Measurements from ENCODE around the gene PLEKHG1.

Gene PLEKHG1

DNA sequence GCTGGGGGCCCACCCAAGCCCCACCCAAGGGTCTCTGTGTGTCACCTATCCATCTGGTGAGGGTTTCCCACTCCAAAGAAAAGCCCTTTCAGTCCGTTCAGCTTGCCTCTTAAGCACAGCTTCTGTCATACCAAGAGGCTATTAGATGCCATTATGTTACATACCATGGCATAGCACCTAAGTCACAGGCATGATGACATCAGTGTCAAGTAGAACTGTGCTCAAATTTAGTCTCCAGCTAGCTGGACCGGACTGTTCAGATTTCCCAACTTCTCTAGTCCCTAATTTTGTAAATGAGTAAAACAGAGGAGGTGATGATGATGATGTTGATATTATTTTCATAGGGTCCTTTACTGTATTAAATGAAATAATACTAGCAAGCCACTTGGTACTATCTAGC is 19.2 kb upstream of the PLEKHG1 start:
- H3K4me3 ChIP-seq (ENCODE audit: low read length), result no peak overlapping the region
- no peak overlapping the region for H2AFZ ChIP-seq (ENCODE audit: low read depth, low read length)
- no peaks in the 10 kb centered on the region for H3K36me3 ChIP-seq (replicated peaks; ENCODE audit: low read depth, low read length)
- no peaks in the 10 kb centered on the region for H3K9me3 ChIP-seq (ENCODE audit: insufficient read depth, low read length)
- TF ChIP-seq EZH2phosphoT487 (IDR thresholded peaks at IDR 0.05; ENCODE audit: low read depth), result no peak
- TF ChIP-seq, protein P1, sequence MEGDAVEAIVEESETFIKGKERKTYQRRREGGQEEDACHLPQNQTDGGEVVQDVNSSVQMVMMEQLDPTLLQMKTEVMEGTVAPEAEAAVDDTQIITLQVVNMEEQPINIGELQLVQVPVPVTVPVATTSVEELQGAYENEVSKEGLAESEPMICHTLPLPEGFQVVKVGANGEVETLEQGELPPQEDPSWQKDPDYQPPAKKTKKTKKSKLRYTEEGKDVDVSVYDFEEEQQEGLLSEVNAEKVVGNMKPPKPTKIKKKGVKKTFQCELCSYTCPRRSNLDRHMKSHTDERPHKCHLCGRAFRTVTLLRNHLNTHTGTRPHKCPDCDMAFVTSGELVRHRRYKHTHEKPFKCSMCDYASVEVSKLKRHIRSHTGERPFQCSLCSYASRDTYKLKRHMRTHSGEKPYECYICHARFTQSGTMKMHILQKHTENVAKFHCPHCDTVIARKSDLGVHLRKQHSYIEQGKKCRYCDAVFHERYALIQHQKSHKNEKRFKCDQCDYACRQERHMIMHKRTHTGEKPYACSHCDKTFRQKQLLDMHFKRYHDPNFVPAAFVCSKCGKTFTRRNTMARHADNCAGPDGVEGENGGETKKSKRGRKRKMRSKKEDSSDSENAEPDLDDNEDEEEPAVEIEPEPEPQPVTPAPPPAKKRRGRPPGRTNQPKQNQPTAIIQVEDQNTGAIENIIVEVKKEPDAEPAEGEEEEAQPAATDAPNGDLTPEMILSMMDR (IDR thresholded peaks at IDR 0.05; ENCODE audit: low read depth, low read length), result no peak
- H3K9ac ChIP-seq (ENCODE audit: low read length), result no peak overlapping the region
- no peaks in the 10 kb centered on the region for H3K27me3 ChIP-seq (ENCODE audit: low read depth, low read length)
- H3K4me1 ChIP-seq (ENCODE audit: low read length), result peaks cover 9% of the 10 kb centered on the region
- no peaks in the 10 kb centered on the region for H3K79me2 ChIP-seq (ENCODE audit: low read length)
- no peaks in the 10 kb centered on the region for H4K20me1 ChIP-seq (ENCODE audit: insufficient read depth, low read length)
- no peak overlapping the region for H3K4me2 ChIP-seq (ENCODE audit: low read length)
- H3K27ac ChIP-seq (ENCODE audit: low read length), result no peak overlapping the region

DNA sequence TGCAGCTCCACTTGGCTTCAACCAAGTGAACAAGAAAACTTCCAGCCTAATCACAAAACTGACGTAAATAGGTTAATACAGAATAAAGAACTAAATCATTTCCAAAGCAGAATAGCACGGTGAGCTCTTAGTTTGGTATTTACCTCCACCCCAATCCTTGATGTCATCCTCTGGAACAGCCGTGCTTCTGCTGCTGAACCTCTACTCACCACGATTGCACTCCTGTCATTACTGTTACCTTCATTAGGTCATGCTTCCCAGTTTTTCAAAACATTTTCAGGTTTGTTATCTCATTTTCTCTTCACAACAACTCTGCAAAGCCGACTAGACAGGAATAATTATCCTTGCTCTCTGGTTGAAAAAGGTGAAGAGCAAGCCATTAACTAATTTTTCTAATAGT is 15.6 kb upstream of the PLEKHG1 start:
- no peak for TF ChIP-seq EZH2phosphoT487 (IDR thresholded peaks at IDR 0.05; ENCODE audit: low read depth)
- TF ChIP-seq, protein P1 (IDR thresholded peaks at IDR 0.05; ENCODE audit: low read depth, low read length), result no peak
- H3K27ac ChIP-seq (ENCODE audit: low read length), result no peak overlapping the region
- no peak overlapping the region for H3K4me3 ChIP-seq (ENCODE audit: low read length)

DNA sequence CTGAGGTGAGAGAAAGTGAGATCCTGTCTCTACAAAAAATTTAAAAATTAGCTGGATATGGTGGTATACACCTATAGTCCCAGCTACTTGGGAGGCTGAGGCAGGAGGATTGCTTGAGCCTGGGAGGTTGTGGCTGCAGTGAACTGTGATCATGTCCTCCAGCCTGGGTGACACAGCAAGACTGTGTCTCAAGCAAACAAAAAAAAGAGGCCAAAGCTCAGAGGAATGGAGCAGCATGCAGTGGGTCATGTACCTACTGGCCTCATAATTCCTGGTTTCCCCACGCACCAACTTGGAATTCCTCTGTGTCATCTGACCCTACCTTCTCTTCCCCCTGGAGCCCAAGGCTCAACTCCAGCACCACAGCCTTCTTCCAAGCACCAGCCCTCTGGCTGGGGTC is 15.1 kb upstream of the PLEKHG1 start:
- Histone ChIP-seq H3K36me3 (replicated peaks; ENCODE audit: low read depth, low read length) (no peaks in the 10 kb centered on the region), H3K4me1 (ENCODE audit: low read length) (peaks cover 9% of the 10 kb centered on the region), H3K4me2 (ENCODE audit: low read length) (no peak overlapping the region), H3K27ac (ENCODE audit: low read length) (no peak overlapping the region), H3K9me3 (ENCODE audit: insufficient read depth, low read length) (no peaks in the 10 kb centered on the region), H2AFZ (ENCODE audit: low read depth, low read length) (no peak overlapping the region), H4K20me1 (ENCODE audit: insufficient read depth, low read length) (no peaks in the 10 kb centered on the region), H3K4me3 (ENCODE audit: low read length) (no peak overlapping the region), H3K27me3 (ENCODE audit: low read depth, low read length) (no peaks in the 10 kb centered on the region), H3K79me2 (ENCODE audit: low read length) (no peaks in the 10 kb centered on the region), H3K9ac (ENCODE audit: low read length) (no peak overlapping the region)
- TF ChIP-seq, protein P1 (IDR thresholded peaks at IDR 0.05; ENCODE audit: low read depth, low read length), result no peak
- TF ChIP-seq EZH2phosphoT487 (IDR thresholded peaks at IDR 0.05; ENCODE audit: low read depth), result no peak

More for the DNA sequence above, 15.6 kb upstream of the PLEKHG1 start:
- peaks cover 9% of the 10 kb centered on the region for H3K4me1 ChIP-seq (ENCODE audit: low read length)
- H3K27me3 ChIP-seq (ENCODE audit: low read depth, low read length), result no peaks in the 10 kb centered on the region
- no peaks in the 10 kb centered on the region for H3K36me3 ChIP-seq (replicated peaks; ENCODE audit: low read depth, low read length)
- H3K9ac ChIP-seq (ENCODE audit: low read length), result no peak overlapping the region
- no peaks in the 10 kb centered on the region for H3K9me3 ChIP-seq (ENCODE audit: insufficient read depth, low read length)
- H4K20me1 ChIP-seq (ENCODE audit: insufficient read depth, low read length), result no peaks in the 10 kb centered on the region
- no peaks in the 10 kb centered on the region for H3K79me2 ChIP-seq (ENCODE audit: low read length)
- no peak overlapping the region for H3K4me2 ChIP-seq (ENCODE audit: low read length)
- H2AFZ ChIP-seq (ENCODE audit: low read depth, low read length), result no peak overlapping the region

DNA sequence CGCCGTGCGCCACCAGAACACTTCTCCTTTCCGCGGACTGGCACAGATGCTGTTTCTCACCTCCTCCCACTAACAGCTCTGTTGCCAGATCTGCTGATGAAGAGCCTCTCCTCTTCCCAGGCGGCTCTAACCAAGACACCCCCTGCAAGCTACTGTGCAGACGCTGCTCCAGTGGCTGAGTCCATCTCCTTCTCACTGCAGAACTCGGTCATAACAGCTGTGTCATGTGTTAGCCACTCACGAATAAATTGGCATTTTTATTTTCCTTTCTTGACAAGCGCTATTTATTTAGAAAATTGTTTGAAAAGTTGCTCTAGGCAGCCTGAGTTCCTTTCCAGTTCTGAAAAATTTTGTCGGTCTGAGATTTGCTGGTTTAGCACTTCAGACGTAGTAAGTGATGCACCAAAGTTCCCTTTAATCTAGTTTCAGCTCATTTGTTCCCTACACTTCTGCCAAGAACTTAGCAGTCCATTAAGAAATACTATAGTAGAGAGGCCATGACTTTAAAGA is 12.8 kb upstream of the PLEKHG1 start:
- Histone ChIP-seq H3K4me1 (ENCODE audit: low read length) (peaks cover 12% of the 10 kb centered on the region), H3K9me3 (ENCODE audit: insufficient read depth, low read length) (no peaks in the 10 kb centered on the region), H3K36me3 (replicated peaks; ENCODE audit: low read depth, low read length) (no peaks in the 10 kb centered on the region), H2AFZ (ENCODE audit: low read depth, low read length) (no peak overlapping the region), H3K4me2 (ENCODE audit: low read length) (no peak overlapping the region), H3K4me3 (ENCODE audit: low read length) (no peak overlapping the region), H3K9ac (ENCODE audit: low read length) (no peak overlapping the region), H4K20me1 (ENCODE audit: insufficient read depth, low read length) (no peaks in the 10 kb centered on the region), H3K27me3 (ENCODE audit: low read depth, low read length) (no peaks in the 10 kb centered on the region), H3K79me2 (ENCODE audit: low read length) (no peaks in the 10 kb centered on the region), H3K27ac (ENCODE audit: low read length) (no peak overlapping the region)
- TF ChIP-seq EZH2phosphoT487 (IDR thresholded peaks at IDR 0.05; ENCODE audit: low read depth), result no peak
- TF ChIP-seq, protein P1 (IDR thresholded peaks at IDR 0.05; ENCODE audit: low read depth, low read length), result no peak

Data from OCI-LY3 (cell line).